CD4-positive, alpha-beta T cell treated with Interleukin-17A for 4 hours (primary cell): ENCODE measurements around the gene FFAR4.

Experiments
- DNase-seq: peaks from one replicate; pipeline ENCODE4 v3.0.0-alpha.2; 2020; ENCODE audit warnings: mixed read lengths

The FFAR4 gene

GRCh38 chr10:93573051-93573909 lies 6.8 kb downstream of the FFAR4 start:
- DNase-seq, result no peak

GRCh38 chr10:93573924-93574323 lies 7.5 kb downstream of the FFAR4 start:
- DNase-seq, result no peak

- no peak for DNase-seq
Measured at GRCh38 chr10:93576888-93577287, 10.4 kb downstream of the FFAR4 start.

- no peak for DNase-seq
Measured at GRCh38 chr10:93577565-93577964, 11.1 kb downstream of the FFAR4 start.

GRCh38 chr10:93579089-93579488 lies 12.6 kb downstream of the FFAR4 start:
- DNase-seq, result no peak

GRCh38 chr10:93579985-93580711 lies 13.7 kb downstream of the FFAR4 start:
- DNase-seq, result no peak

- DNase-seq, result no peak
Measured at GRCh38 chr10:93580828-93581227, 14.4 kb downstream of the FFAR4 start.

GRCh38 chr10:93584445-93584844 lies 18.0 kb downstream of the FFAR4 start:
- DNase-seq, result no peak

- DNase-seq, result no peak
Measured at GRCh38 chr10:93589648-93590562, 23.4 kb downstream of the FFAR4 start.

- DNase-seq, result no peak
Measured at GRCh38 chr10:93590638-93591037, 24.2 kb downstream of the FFAR4 start.

GRCh38 chr10:93591065-93591808 lies 24.8 kb downstream of the FFAR4 start:
- no peak for DNase-seq

GRCh38 chr10:93593254-93593653 lies 26.8 kb downstream of the FFAR4 start:
- no peak for DNase-seq

GRCh38 chr10:93593749-93594148 lies 27.3 kb downstream of the FFAR4 start:
- no peak for DNase-seq

- no peak for DNase-seq
Measured at GRCh38 chr10:93594518-93594917, 28.1 kb downstream of the FFAR4 start.

GRCh38 chr10:93595378-93596161 lies 29.1 kb downstream of the FFAR4 start:
- DNase-seq, result no peak

GRCh38 chr10:93596539-93596938 lies 30.1 kb downstream of the FFAR4 start:
- DNase-seq, result no peak

- DNase-seq, result no peak
Measured at GRCh38 chr10:93597075-93597599, 30.7 kb downstream of the FFAR4 start.

- DNase-seq, result no peak
Measured at GRCh38 chr10:93598157-93598556, 31.7 kb downstream of the FFAR4 start.

- no peak for DNase-seq
Measured at GRCh38 chr10:93599335-93599734, 32.9 kb downstream of the FFAR4 start.

GRCh38 chr10:93599778-93600177 lies 33.3 kb downstream of the FFAR4 start:
- no peak for DNase-seq

GRCh38 chr10:93600446-93601145 lies 34.1 kb downstream of the FFAR4 start:
- no peak for DNase-seq
